Stomach (tissue), 4 donors: Measurements from ENCODE around the gene REV3L.

Experiments used
- CTCF ChIP-seq, 7 experiments: fragments of 450-650 bp in 4 of 7; fragments of 200-600 bp in 3 of 7; sonication (generic) in 3 of 7; IDR thresholded peaks; one replicate each; pipeline ENCODE4 v1.5.1; 2016 to 2019; ENCODE audit warnings: antibody characterized with exemption in 7 of 7, control low read depth in 2 of 7, mild to moderate bottlenecking in 1 of 7
- POLR2AphosphoS5 ChIP-seq, 3 donors: sonication (generic); formaldehyde crosslinking; IDR thresholded peaks; one replicate each; pipeline ENCODE4 v1.6.1; 2016; ENCODE audit warnings: antibody characterized with exemption in 3 of 3

DNA sequence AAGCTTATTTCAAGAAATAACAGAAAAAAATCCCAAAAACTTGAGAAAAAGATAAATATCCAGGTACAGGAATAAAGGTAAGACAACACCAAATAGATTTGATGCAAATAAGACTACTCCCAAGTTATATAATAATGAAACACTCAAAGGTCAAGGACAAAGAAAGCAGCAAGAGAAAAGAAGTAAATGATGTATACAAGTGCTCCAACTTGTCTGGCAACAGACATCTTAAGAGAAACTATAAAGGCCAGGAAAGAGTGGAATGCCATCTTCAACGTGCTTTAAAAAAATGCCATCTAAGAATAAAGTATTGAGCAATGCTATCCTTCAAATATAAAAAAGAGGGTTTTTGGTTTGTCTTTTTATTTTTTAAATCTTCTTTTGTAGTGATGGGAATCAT, 54.2 kb downstream of the REV3L start:
- TF ChIP-seq CTCF (IDR thresholded peaks at IDR 0.05) (no peak), POLR2AphosphoS5 (IDR thresholded peaks at IDR 0.05) (no peak)
